ENCODE results near the gene TBRG4.

The TBRG4 gene

DNA sequence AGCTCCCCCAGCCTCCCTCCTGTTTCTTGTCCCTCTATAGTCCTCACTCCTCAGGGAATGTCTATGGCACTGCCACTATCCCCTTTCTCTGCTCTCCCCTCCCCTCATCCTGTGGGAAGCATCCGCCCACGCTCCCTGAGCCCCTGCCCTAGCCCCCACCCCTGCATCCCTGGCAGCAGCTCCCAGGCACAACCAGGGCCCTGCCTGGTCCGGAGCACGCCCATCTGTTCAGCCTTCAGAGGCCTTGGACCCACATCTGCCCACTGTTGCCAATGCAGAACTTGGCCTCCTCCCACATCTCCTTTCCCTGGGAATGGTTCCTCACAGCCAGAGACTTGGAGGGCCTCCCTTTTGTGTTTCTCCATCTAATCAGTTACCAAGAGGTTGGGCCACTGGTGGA lies 20.4 kb upstream of the TBRG4 start:
- Histone ChIP-seq H3K9me3 (no peaks in the 10 kb centered on the region), H3K4me1 (no peaks in the 10 kb centered on the region), H3K27ac (no peak overlapping the region), H3K36me3 (no peaks in the 10 kb centered on the region), H3K27me3 (peaks cover 0 to 12% of the 10 kb centered on the region in 2 donors), H3K4me3 (no peak overlapping the region)
- TF ChIP-seq, protein P1, sequence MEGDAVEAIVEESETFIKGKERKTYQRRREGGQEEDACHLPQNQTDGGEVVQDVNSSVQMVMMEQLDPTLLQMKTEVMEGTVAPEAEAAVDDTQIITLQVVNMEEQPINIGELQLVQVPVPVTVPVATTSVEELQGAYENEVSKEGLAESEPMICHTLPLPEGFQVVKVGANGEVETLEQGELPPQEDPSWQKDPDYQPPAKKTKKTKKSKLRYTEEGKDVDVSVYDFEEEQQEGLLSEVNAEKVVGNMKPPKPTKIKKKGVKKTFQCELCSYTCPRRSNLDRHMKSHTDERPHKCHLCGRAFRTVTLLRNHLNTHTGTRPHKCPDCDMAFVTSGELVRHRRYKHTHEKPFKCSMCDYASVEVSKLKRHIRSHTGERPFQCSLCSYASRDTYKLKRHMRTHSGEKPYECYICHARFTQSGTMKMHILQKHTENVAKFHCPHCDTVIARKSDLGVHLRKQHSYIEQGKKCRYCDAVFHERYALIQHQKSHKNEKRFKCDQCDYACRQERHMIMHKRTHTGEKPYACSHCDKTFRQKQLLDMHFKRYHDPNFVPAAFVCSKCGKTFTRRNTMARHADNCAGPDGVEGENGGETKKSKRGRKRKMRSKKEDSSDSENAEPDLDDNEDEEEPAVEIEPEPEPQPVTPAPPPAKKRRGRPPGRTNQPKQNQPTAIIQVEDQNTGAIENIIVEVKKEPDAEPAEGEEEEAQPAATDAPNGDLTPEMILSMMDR (IDR thresholded peaks at IDR 0.05), result no peak
- DNase-seq, result no peak
- intact Hi-C loops (cut with DNase I; ENCODE audit: low total_unique reads), result loop anchor here (10.0 kb wide), 2 partner anchors 167 to 277 kb away; no protein-coding TSS in a partner anchor

GRCh38 chr7:45130910-45131309 lies 19.4 kb upstream of the TBRG4 start:
- intact Hi-C loops (cut with DNase I; ENCODE audit: low total_unique reads), result loop anchor here (10.0 kb wide), 2 partner anchors 166 to 276 kb away; no protein-coding TSS in a partner anchor
- Histone ChIP-seq H3K27me3 (peaks cover 0 to 12% of the 10 kb centered on the region in 2 donors), H3K4me1 (no peaks in the 10 kb centered on the region), H3K9me3 (no peaks in the 10 kb centered on the region), H3K36me3 (no peaks in the 10 kb centered on the region), H3K27ac (no peak overlapping the region), H3K4me3 (no peak overlapping the region)
- TF ChIP-seq, protein P1 (IDR thresholded peaks at IDR 0.05), result no peak
- no peak for DNase-seq

GRCh38 chr7:45129906-45130305 lies 18.4 kb upstream of the TBRG4 start:
- no peak for DNase-seq
- Histone ChIP-seq H3K4me3 (no peak overlapping the region), H3K36me3 (no peaks in the 10 kb centered on the region), H3K4me1 (no peaks in the 10 kb centered on the region), H3K9me3 (no peaks in the 10 kb centered on the region), H3K27me3 (peaks cover 0 to 12% of the 10 kb centered on the region in 2 donors), H3K27ac (no peak overlapping the region)
- TF ChIP-seq, protein P1 (IDR thresholded peaks at IDR 0.05), result no peak
- intact Hi-C loops (cut with DNase I; ENCODE audit: low total_unique reads), result loop anchor here (10.0 kb wide), 2 partner anchors 165 to 275 kb away; no protein-coding TSS in a partner anchor

DNA sequence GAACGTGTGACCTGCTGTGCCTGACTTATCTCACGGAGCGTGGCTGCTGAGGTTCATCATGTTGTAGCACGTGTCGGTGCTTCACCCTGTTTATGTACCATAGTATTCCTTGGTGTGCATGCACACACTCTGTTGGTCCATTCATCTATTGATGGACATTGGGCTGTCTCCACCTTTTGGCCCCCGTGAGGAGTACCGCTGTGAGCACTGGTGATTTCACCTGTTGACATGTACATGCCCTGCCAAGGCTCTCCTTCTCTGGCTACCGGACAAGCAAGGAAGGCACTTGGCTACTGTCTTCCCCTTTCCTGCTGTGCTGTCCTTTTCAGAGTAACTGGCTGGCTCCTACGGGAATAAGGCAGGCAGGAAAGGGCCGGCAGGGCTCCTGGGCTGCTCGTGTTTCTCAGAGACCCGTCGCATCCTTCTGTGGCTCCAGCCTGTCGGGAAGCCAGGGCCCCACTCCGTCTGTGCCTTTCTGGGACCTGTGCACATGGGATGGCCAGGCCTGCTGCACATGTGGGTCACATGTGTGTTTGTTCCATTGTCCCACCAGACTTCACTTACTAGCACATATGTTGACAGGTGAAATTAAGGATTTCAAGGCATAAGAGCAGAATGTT lies 17.8 kb upstream of the TBRG4 start:
- Histone ChIP-seq H3K9me3 (no peaks in the 10 kb centered on the region), H3K36me3 (no peaks in the 10 kb centered on the region), H3K4me3 (no peak overlapping the region), H3K27ac (no peak overlapping the region), H3K27me3 (peaks cover 0 to 12% of the 10 kb centered on the region in 2 donors), H3K4me1 (no peaks in the 10 kb centered on the region)
- intact Hi-C loops (cut with DNase I; ENCODE audit: low total_unique reads), result no loop called here
- TF ChIP-seq, protein P1 (IDR thresholded peaks at IDR 0.05), result no peak
- DNase-seq, result no peak

- no peak overlapping the region for H3K4me3 ChIP-seq
- intact Hi-C loops (cut with DNase I; ENCODE audit: low total_unique reads), result no loop called here
- no peak for DNase-seq
- no peaks in the 10 kb centered on the region for H3K9me3 ChIP-seq
- H3K27me3 ChIP-seq, result peaks cover 0 to 2% of the 10 kb centered on the region in 2 donors
- H3K27ac ChIP-seq, result no peak overlapping the region
- H3K36me3 ChIP-seq, result no peaks in the 10 kb centered on the region
- H3K4me1 ChIP-seq, result no peaks in the 10 kb centered on the region
- TF ChIP-seq, protein P1 (IDR thresholded peaks at IDR 0.05), result no peak
Observed at GRCh38 chr7:45126920-45127319, 15.4 kb upstream of the TBRG4 start.
